Measurements from ENCODE around the gene HDC. TPM values are rescaled to one million over a fixed set of nuclear protein-coding genes. Genes with fewer than 3 reads are reported as not detected.
A peak's percentile ranks its signal among the peaks of the same experiment; 100 is the strongest.

Gene HDC
- polyA plus RNA-seq, 1 donor (not counting 4 experiments of a cell fraction or from before 2014, with no cell fraction given), result not detected

- peak in 2 of 3 experiments; percentile 29 to 37 for TF ChIP-seq CTCF (optimal IDR thresholded peaks at IDR 0.05 in 1 of 3, IDR thresholded peaks at IDR 0.05 in 1 of 3, conservative IDR thresholded peaks at IDR 0.05 in 1 of 3; ENCODE audit: extremely low read depth in 1 of 3, insufficient read depth in 2 of 3, low read length in 3 of 3)
- TF ChIP-seq EZH2 (IDR thresholded peaks at IDR 0.05; ENCODE audit: low read length), result no peak
- Histone ChIP-seq H3K9me1 (ENCODE audit: control insufficient read depth, extremely low read depth, insufficient read depth, low read length) (no peaks in the 10 kb centered on the region), H3K4me3 (ENCODE audit: control insufficient read depth in 2 of 3, extremely low read depth in 1 of 3, insufficient read depth in 2 of 3, low read depth in 1 of 3, low read length in 3 of 3) (peak overlapping the region in 2 of 3 experiments; percentile 37 to 45), H3K4me1 (ENCODE audit: control insufficient read depth, extremely low read depth, insufficient read depth, low read length) (peaks cover 23% of the 10 kb centered on the region), H4K20me1 (ENCODE audit: control insufficient read depth, extremely low read depth, insufficient read depth, low read length) (no peaks in the 10 kb centered on the region), H3K9ac (ENCODE audit: control insufficient read depth, extremely low read depth, insufficient read depth, low read length) (peak overlapping the region; percentile 65), H3K4me2 (ENCODE audit: control insufficient read depth, extremely low read depth, insufficient read depth, low read depth, low read length) (peak overlapping the region; percentile 50), H3K79me2 (ENCODE audit: control insufficient read depth, insufficient read depth, low read length) (no peaks in the 10 kb centered on the region), H3K9me3 (ENCODE audit: control insufficient read depth, low read depth, low read length) (no peaks in the 10 kb centered on the region), H2AFZ (ENCODE audit: control insufficient read depth, low read length) (peak overlapping the region; percentile 90), H3K27ac (ENCODE audit: control insufficient read depth, insufficient read depth, low read length) (peak overlapping the region; percentile 69), H3K36me3 (ENCODE audit: control insufficient read depth in 2 of 2, extremely low read depth in 1 of 2, insufficient read depth in 2 of 2, low read length in 2 of 2) (no peaks in the 10 kb centered on the region), H3K27me3 (ENCODE audit: control insufficient read depth, extremely low read depth, insufficient read depth, low read length) (no peaks in the 10 kb centered on the region)
- dilution Hi-C loops (cut with MboI; ENCODE audit: extremely low pct_ligation_motif_present, low sequenced_read_pairs), result no loop called here
- FAIRE-seq (no peak), DNase-seq (ENCODE audit: low read depth, low spot score) (no peak)
Observed at GRCh38 chr15:50210462-50211157, 54.9 kb downstream of the HDC start.

- Histone ChIP-seq H3K4me2 (ENCODE audit: control insufficient read depth, extremely low read depth, insufficient read depth, low read depth, low read length) (peak overlapping the region; percentile 50), H3K4me3 (ENCODE audit: control insufficient read depth in 2 of 3, extremely low read depth in 1 of 3, insufficient read depth in 2 of 3, low read depth in 1 of 3, low read length in 3 of 3) (peak overlapping the region in 2 of 3 experiments; percentile 37 to 45), H3K9ac (ENCODE audit: control insufficient read depth, extremely low read depth, insufficient read depth, low read length) (peak overlapping the region; percentile 65), H3K9me3 (ENCODE audit: control insufficient read depth, low read depth, low read length) (no peaks in the 10 kb centered on the region), H3K36me3 (ENCODE audit: control insufficient read depth in 2 of 2, extremely low read depth in 1 of 2, insufficient read depth in 2 of 2, low read length in 2 of 2) (no peaks in the 10 kb centered on the region), H3K79me2 (ENCODE audit: control insufficient read depth, insufficient read depth, low read length) (no peaks in the 10 kb centered on the region), H4K20me1 (ENCODE audit: control insufficient read depth, extremely low read depth, insufficient read depth, low read length) (no peaks in the 10 kb centered on the region), H3K27ac (ENCODE audit: control insufficient read depth, insufficient read depth, low read length) (peak overlapping the region; percentile 69), H3K4me1 (ENCODE audit: control insufficient read depth, extremely low read depth, insufficient read depth, low read length) (peaks cover 23% of the 10 kb centered on the region), H3K27me3 (ENCODE audit: control insufficient read depth, extremely low read depth, insufficient read depth, low read length) (no peaks in the 10 kb centered on the region), H2AFZ (ENCODE audit: control insufficient read depth, low read length) (peak overlapping the region; percentile 90), H3K9me1 (ENCODE audit: control insufficient read depth, extremely low read depth, insufficient read depth, low read length) (no peaks in the 10 kb centered on the region)
- no peak for DNase-seq (ENCODE audit: low read depth, low spot score)
- FAIRE-seq, result peak; percentile 88
- no peak for TF ChIP-seq EZH2 (IDR thresholded peaks at IDR 0.05; ENCODE audit: low read length)
- TF ChIP-seq CTCF (optimal IDR thresholded peaks at IDR 0.05 in 1 of 3, IDR thresholded peaks at IDR 0.05 in 1 of 3, conservative IDR thresholded peaks at IDR 0.05 in 1 of 3; ENCODE audit: extremely low read depth in 1 of 3, insufficient read depth in 2 of 3, low read length in 3 of 3), result no peak
- dilution Hi-C loops (cut with MboI; ENCODE audit: extremely low pct_ligation_motif_present, low sequenced_read_pairs), result no loop called here
Observed at GRCh38 chr15:50209809-50210208, 55.7 kb downstream of the HDC start.
